ENCODE results near the gene PALB2. TPM values are rescaled to one million over a fixed set of nuclear protein-coding genes. Genes with fewer than 3 reads are reported as not detected.

PALB2 gene
- total RNA-seq, 2 donors from 2014 or later, result 4.4 to 7.9 TPM

GRCh38 chr16:23673971-23674614 lies 33.0 kb upstream of the PALB2 start:
- no peak for ATAC-seq
- no peaks in the 10 kb centered on the region for H3K9me3 ChIP-seq
- peaks cover 26% of the 10 kb centered on the region for H3K4me1 ChIP-seq
- intact Hi-C loops (cut with DNase I), result no loop called here
- H3K4me3 ChIP-seq, result no peak overlapping the region
- H3K27ac ChIP-seq, result no peak overlapping the region
- 69 to 77% methylated on average over 8 of the region's 8 CpGs for WGBS, 2 donors
- no peak for DNase-seq
- H3K27me3 ChIP-seq, result no peaks in the 10 kb centered on the region
- H3K36me3 ChIP-seq (replicated peaks in 1 of 2; ENCODE audit: insufficient read depth in 1 of 2, low read depth in 2 of 2), result no peaks in the 10 kb centered on the region
- no peak for TF ChIP-seq POLR2A (IDR thresholded peaks at IDR 0.05)
- TF ChIP-seq CTCF (IDR thresholded peaks at IDR 0.05), result no peak

GRCh38 chr16:23670137-23670776 lies 29.1 kb upstream of the PALB2 start:
- H3K27ac ChIP-seq, result no peak overlapping the region

GRCh38 chr16:23668873-23669272 lies 27.8 kb upstream of the PALB2 start:
- Histone ChIP-seq H3K4me1 (no peaks in the 10 kb centered on the region), H3K4me3 (no peak overlapping the region), H3K9me3 (no peaks in the 10 kb centered on the region), H3K27ac (no peak overlapping the region), H3K36me3 (replicated peaks in 1 of 2; ENCODE audit: insufficient read depth in 1 of 2, low read depth in 2 of 2) (peaks cover 0 to 10% of the 10 kb centered on the region in 2 donors), H3K27me3 (no peaks in the 10 kb centered on the region)
- intact Hi-C loops (cut with DNase I), result no loop called here
- WGBS, 2 donors, result 90 to 92% methylated on average over 4 of the region's 4 CpGs
- ATAC-seq, result no peak
- DNase-seq, result no peak
- TF ChIP-seq POLR2A (IDR thresholded peaks at IDR 0.05) (no peak), CTCF (IDR thresholded peaks at IDR 0.05) (no peak)

More at GRCh38 chr16:23670137-23670776, 29.1 kb upstream of the PALB2 start:
- intact Hi-C loops (cut with DNase I), result no loop called here
- Histone ChIP-seq H3K4me3 (no peak overlapping the region), H3K4me1 (no peaks in the 10 kb centered on the region), H3K9me3 (no peaks in the 10 kb centered on the region), H3K36me3 (replicated peaks in 1 of 2; ENCODE audit: insufficient read depth in 1 of 2, low read depth in 2 of 2) (peaks cover 0 to 9% of the 10 kb centered on the region in 2 donors), H3K27me3 (no peaks in the 10 kb centered on the region)
- 86 to 98% methylated on average over 4 of the region's 4 CpGs for WGBS, 2 donors
- no peak for TF ChIP-seq CTCF (IDR thresholded peaks at IDR 0.05)
- no peak for TF ChIP-seq POLR2A (IDR thresholded peaks at IDR 0.05)
- no peak for ATAC-seq
- no peak for DNase-seq

GRCh38 chr16:23668225-23668624 lies 27.1 kb upstream of the PALB2 start:
- Histone ChIP-seq H3K9me3 (no peaks in the 10 kb centered on the region), H3K27ac (no peak overlapping the region), H3K27me3 (no peaks in the 10 kb centered on the region), H3K4me1 (no peaks in the 10 kb centered on the region), H3K36me3 (replicated peaks in 1 of 2; ENCODE audit: insufficient read depth in 1 of 2, low read depth in 2 of 2) (peaks cover 0 to 10% of the 10 kb centered on the region in 2 donors), H3K4me3 (no peak overlapping the region)
- 69 to 88% methylated on average over 1 of the region's 1 CpG for WGBS, 2 donors
- TF ChIP-seq CTCF (IDR thresholded peaks at IDR 0.05) (no peak), POLR2A (IDR thresholded peaks at IDR 0.05) (no peak)
- ATAC-seq (no peak), DNase-seq (no peak)
- intact Hi-C loops (cut with DNase I), result no loop called here

- no peak for TF ChIP-seq POLR2A (IDR thresholded peaks at IDR 0.05)
- no peak for TF ChIP-seq CTCF (IDR thresholded peaks at IDR 0.05)
- intact Hi-C loops (cut with DNase I), result no loop called here
- Histone ChIP-seq H3K36me3 (replicated peaks in 1 of 2; ENCODE audit: insufficient read depth in 1 of 2, low read depth in 2 of 2) (peaks cover 0 to 10% of the 10 kb centered on the region in 2 donors), H3K4me3 (no peak overlapping the region), H3K27me3 (no peaks in the 10 kb centered on the region), H3K9me3 (no peaks in the 10 kb centered on the region), H3K27ac (no peak overlapping the region), H3K4me1 (no peaks in the 10 kb centered on the region)
- ATAC-seq (no peak), DNase-seq (no peak)
- WGBS, 2 donors, result 97 to 100% methylated on average over 3 to 6 of the region's 6 CpGs
Observed at GRCh38 chr16:23667355-23667659, 26.2 kb upstream of the PALB2 start.

All from body of pancreas (tissue), 4 donors.